Neuron (in vitro differentiated cells): ENCODE measurements around the gene ZNF609.
"Not testable (repeated sequence)": the region's sequence is repeated elsewhere in the genome, so short reads cannot be mapped to it uniquely, and the experiment has no call there.

ENCODE experiments used
- H2AFZ ChIP-seq: one replicate; pipeline ENCODE4 v1.6.1; 2013; ENCODE audit warnings: low read depth, mild to moderate bottlenecking, inconsistent platforms, low read length, moderate library complexity
- H3K27me3 ChIP-seq: one replicate; pipeline ENCODE4 v1.6.1; 2013; ENCODE audit warnings: low read length; ENCODE audit not compliant: insufficient read depth
- H3K36me3 ChIP-seq: one replicate; pipeline ENCODE4 v1.6.1; 2013; ENCODE audit warnings: low read length; ENCODE audit not compliant: insufficient read depth
- H3K4me1 ChIP-seq: one replicate; pipeline ENCODE4 v1.6.1; 2013; ENCODE audit warnings: low read length; ENCODE audit not compliant: insufficient read depth
- H3K4me3 ChIP-seq: 2 replicates; pipeline ENCODE4 v1.5.1; 2013; ENCODE audit warnings: mild to moderate bottlenecking, low read length, moderate library complexity
- H3K9me3 ChIP-seq: one replicate; pipeline ENCODE4 v1.6.1; 2013; ENCODE audit warnings: low read length

The ZNF609 gene

GRCh38 chr15:64635499-64636495 is 175.4 kb downstream of the ZNF609 start:
- H3K36me3 ChIP-seq = peaks cover 9% of the 10 kb centered on the region
- peaks cover 37% of the 10 kb centered on the region for H3K4me1 ChIP-seq
- H3K27me3 ChIP-seq = no peaks in the 10 kb centered on the region
- no peak overlapping the region for H3K4me3 ChIP-seq
- no peak overlapping the region for H2AFZ ChIP-seq
- H3K9me3 ChIP-seq = peaks cover 2% of the 10 kb centered on the region

GRCh38 chr15:64636556-64636955 is 176.2 kb downstream of the ZNF609 start:
- Histone ChIP-seq H3K36me3 (peaks cover 4% of the 10 kb centered on the region), H2AFZ (no peak overlapping the region), H3K4me1 (peaks cover 37% of the 10 kb centered on the region), H3K27me3 (no peaks in the 10 kb centered on the region), H3K4me3 (no peak overlapping the region), H3K9me3 (peaks cover 2% of the 10 kb centered on the region)

- peaks cover 37% of the 10 kb centered on the region for H3K4me1 ChIP-seq
- no peaks in the 10 kb centered on the region for H3K27me3 ChIP-seq
- peaks cover 2% of the 10 kb centered on the region for H3K9me3 ChIP-seq
- no peak overlapping the region for H2AFZ ChIP-seq
- H3K36me3 ChIP-seq = peaks cover 1% of the 10 kb centered on the region
- no peak overlapping the region for H3K4me3 ChIP-seq
Observed at GRCh38 chr15:64637412-64637811, 177.0 kb downstream of the ZNF609 start.

GRCh38 chr15:64639744-64640143 is 179.4 kb downstream of the ZNF609 start:
- H3K4me3 ChIP-seq = not testable (repeated sequence)

GRCh38 chr15:64640146-64640871 is 179.9 kb downstream of the ZNF609 start:
- H3K27me3 ChIP-seq = no peaks in the 10 kb centered on the region
- H2AFZ ChIP-seq = no peak overlapping the region
- no peak overlapping the region for H3K4me3 ChIP-seq
- H3K4me1 ChIP-seq = peaks cover 17% of the 10 kb centered on the region
- peaks cover 3% of the 10 kb centered on the region for H3K36me3 ChIP-seq
- peaks cover 2% of the 10 kb centered on the region for H3K9me3 ChIP-seq

More at GRCh38 chr15:64639744-64640143, 179.4 kb downstream of the ZNF609 start:
- not testable (repeated sequence) for H3K9me3 ChIP-seq, H3K27me3 ChIP-seq, H2AFZ ChIP-seq, H3K36me3 ChIP-seq
- peaks cover 23% of the 10 kb centered on the region for H3K4me1 ChIP-seq

- no peak overlapping the region for H3K4me3 ChIP-seq
- peaks cover 3% of the 10 kb centered on the region for H3K36me3 ChIP-seq
- no peaks in the 10 kb centered on the region for H3K27me3 ChIP-seq
- H3K9me3 ChIP-seq = no peaks in the 10 kb centered on the region
- H2AFZ ChIP-seq = no peak overlapping the region
- H3K4me1 ChIP-seq = no peaks in the 10 kb centered on the region
Observed at GRCh38 chr15:64642875-64643274, 182.5 kb downstream of the ZNF609 start.

- H3K4me1 ChIP-seq = no peaks in the 10 kb centered on the region
- H2AFZ ChIP-seq = no peak overlapping the region
- no peaks in the 10 kb centered on the region for H3K9me3 ChIP-seq
Observed at GRCh38 chr15:64643685-64644084, 183.3 kb downstream of the ZNF609 start.

GRCh38 chr15:64644811-64645210 is 184.4 kb downstream of the ZNF609 start:
- H3K27me3 ChIP-seq, H3K4me3 ChIP-seq, H3K9me3 ChIP-seq, H3K4me1 ChIP-seq, H3K36me3 ChIP-seq, H2AFZ ChIP-seq: not testable (repeated sequence)

More at GRCh38 chr15:64643685-64644084, 183.3 kb downstream of the ZNF609 start:
- Histone ChIP-seq H3K4me3 (no peak overlapping the region), H3K36me3 (peaks cover 3% of the 10 kb centered on the region), H3K27me3 (no peaks in the 10 kb centered on the region)

- H3K4me1 ChIP-seq = no peaks in the 10 kb centered on the region
- no peaks in the 10 kb centered on the region for H3K9me3 ChIP-seq
- H3K27me3 ChIP-seq = no peaks in the 10 kb centered on the region
- peaks cover 3% of the 10 kb centered on the region for H3K36me3 ChIP-seq
- no peak overlapping the region for H2AFZ ChIP-seq
- H3K4me3 ChIP-seq = no peak overlapping the region
Observed at GRCh38 chr15:64645995-64646394, 185.6 kb downstream of the ZNF609 start.

- Histone ChIP-seq H3K4me1 (no peaks in the 10 kb centered on the region), H3K9me3 (no peaks in the 10 kb centered on the region), H3K36me3 (peaks cover 2% of the 10 kb centered on the region), H3K27me3 (no peaks in the 10 kb centered on the region), H2AFZ (no peak overlapping the region), H3K4me3 (no peak overlapping the region)
Observed at GRCh38 chr15:64647367-64647766, 187.0 kb downstream of the ZNF609 start.

- H3K4me1 ChIP-seq = no peaks in the 10 kb centered on the region
- H2AFZ ChIP-seq = no peak overlapping the region
- H3K27me3 ChIP-seq = no peaks in the 10 kb centered on the region
- H3K9me3 ChIP-seq = no peaks in the 10 kb centered on the region
- no peaks in the 10 kb centered on the region for H3K36me3 ChIP-seq
- no peak overlapping the region for H3K4me3 ChIP-seq
Observed at GRCh38 chr15:64650552-64650951, 190.2 kb downstream of the ZNF609 start.

GRCh38 chr15:64651601-64652191 is 191.3 kb downstream of the ZNF609 start:
- Histone ChIP-seq H3K4me1 (no peaks in the 10 kb centered on the region), H3K4me3 (no peak overlapping the region), H3K9me3 (no peaks in the 10 kb centered on the region), H2AFZ (no peak overlapping the region), H3K27me3 (no peaks in the 10 kb centered on the region), H3K36me3 (no peaks in the 10 kb centered on the region)

GRCh38 chr15:64653757-64654156 is 193.4 kb downstream of the ZNF609 start:
- H3K27me3 ChIP-seq = no peaks in the 10 kb centered on the region
- no peaks in the 10 kb centered on the region for H3K9me3 ChIP-seq
- peaks cover 2% of the 10 kb centered on the region for H3K36me3 ChIP-seq
- no peak overlapping the region for H3K4me3 ChIP-seq
- no peaks in the 10 kb centered on the region for H3K4me1 ChIP-seq
- no peak overlapping the region for H2AFZ ChIP-seq
